COLO668 (cell line): ENCODE data around the gene BNC2.

ENCODE experiments used
- DNase-seq: peaks from one replicate; lab custom pipeline; 2025; ENCODE audit not compliant: unreplicated experiment; lab: John Stamatoyannopoulos, UW

BNC2 gene

DNA sequence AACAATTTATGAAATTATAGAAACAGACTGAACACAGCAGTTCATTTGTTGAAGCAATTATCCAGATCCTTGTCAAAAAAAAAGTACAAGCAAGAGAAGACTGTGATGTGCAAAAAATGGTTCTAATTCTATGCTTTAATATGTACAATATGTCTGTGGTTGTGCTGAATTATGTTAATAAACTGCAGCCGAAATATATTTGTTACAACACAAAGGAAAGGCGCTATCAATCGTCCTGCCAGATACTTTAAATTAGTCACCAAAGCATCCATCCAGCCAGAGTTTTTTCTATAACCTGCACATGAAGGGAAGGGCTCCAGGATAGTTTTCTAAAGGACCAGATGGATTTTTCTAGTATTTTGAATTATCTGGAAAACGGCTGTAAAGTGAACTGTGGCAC is 259.5 kb downstream of the BNC2 start:
- no peak for DNase-seq

DNA sequence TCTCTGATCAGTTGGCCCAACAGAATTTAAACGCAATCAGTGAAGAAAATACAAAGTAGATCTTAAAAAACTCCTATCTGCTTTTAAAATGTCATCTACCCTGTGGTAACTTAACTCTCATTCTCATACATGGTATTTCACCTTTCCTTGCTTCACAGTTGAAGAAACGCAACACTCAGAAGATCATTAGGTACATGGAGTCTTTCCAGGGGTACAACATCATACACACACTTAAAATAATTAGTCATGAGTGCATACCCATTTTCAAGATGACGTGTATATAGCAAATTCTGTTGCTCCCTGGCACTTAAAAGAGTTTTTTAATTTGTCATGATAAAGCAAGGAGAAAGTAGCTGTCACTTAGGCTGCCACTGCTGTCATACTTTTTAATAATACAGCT is 259.9 kb downstream of the BNC2 start:
- DNase-seq: no peak

DNA sequence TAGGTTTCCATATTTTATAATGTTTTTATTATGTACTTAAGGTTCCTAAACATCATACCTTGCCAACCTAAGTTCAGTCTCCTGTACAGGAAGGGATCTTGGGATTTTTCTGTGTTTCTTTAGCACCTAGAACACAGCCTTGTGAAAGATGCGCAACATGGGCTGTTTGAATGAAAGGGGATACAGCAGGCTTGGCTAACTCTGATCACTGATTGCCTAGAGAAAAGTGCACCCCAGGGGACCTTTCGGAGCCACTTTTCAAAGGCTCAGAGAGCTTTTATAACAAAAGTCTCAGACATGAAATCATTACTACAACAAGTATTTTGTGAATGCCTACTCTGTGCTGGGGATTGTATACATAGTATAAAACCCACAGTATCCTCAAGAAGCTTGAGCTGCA is 261.6 kb downstream of the BNC2 start:
- DNase-seq: no peak

DNA sequence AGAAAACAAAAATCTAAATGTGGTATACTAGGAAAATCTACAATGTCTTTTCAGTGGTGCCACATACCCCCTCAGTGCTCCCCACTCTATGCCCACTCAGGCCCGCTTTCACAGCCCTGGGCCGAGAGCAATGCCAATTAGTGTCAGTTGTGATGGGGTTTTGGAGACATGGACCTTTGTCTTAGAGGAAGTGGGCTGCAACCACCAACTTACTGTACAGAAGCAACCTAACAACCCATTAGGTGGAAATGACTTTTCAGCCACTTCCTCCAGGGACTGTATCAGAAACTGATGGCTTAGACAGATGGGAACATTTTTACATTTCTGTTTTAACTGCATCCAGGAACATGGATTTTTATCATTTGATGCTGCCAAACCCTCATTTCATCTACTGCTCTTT is 268.0 kb downstream of the BNC2 start:
- DNase-seq: no peak

DNA sequence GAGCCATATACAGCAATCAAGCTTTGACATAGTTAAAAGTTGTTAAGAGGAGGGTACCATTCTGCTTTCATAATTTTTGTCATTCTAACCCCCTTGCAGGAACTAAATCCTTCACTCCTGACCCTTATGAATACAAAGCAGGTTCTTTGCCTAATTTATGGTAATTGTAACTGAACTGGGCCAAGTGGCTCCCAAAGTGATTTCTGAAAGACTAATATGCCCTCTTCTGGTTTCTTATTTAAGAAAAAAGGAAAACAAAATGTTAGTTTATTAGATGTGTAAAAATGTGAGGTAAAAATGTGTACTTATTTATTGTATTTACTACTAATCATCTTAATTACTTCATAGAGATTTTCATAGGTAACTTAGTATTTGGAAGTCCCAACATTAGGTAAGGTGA is 268.5 kb downstream of the BNC2 start:
- DNase-seq: no peak

DNA sequence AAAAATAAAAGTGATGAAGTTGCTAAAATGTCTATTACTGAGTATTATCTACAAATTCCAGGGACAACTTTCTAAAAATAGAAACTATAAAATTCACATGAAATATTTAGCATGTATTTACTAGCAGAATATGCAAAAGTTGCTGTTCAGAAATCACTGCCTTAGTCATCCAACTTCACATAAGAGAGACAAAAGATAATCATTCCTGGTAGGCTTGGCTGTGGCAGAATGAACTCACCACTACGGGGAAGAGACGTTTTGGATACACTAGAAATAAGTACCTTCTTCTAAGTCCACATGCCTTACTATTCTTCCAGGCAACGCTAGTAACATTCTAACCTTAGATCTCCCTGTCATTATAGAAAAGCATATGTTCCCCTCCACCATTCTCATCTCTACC is 272.2 kb downstream of the BNC2 start:
- no peak for DNase-seq

DNA sequence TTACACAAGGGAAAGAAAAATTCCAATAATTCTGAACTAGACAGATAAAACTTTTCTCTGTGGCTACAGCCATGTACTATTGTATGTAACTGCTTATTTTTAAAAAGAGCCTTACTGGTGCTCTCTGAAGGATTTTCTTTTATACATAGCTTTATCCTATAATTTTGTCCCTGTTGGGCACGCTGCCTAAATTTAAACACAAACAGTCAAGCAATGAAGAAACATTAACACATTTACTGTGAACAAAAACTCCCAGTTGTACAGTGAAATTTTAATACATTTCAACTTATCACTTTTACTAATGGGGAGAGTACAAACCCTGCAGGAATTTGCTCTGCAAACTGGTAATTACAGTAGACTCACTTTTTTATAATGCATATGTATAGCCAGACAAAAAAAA is 273.3 kb downstream of the BNC2 start:
- no peak for DNase-seq

DNA sequence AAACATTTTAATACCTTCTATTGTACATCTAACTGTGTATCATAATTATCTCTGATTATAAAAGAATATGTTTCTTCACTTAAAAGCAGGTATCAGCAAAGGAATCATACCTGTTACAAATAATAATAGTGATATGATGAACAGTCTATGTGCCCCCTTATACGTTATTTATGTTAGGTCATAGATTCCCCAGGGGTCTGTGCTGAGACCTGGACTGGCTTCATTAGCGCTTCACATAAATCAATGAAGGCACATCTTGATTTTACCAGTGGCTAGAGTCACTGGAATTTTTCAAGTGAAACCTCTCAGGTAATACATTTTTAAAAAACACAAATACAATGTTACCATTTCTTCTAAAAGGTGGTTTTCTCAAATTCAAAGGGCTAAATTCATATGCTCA is 275.2 kb downstream of the BNC2 start:
- DNase-seq: no peak

DNA sequence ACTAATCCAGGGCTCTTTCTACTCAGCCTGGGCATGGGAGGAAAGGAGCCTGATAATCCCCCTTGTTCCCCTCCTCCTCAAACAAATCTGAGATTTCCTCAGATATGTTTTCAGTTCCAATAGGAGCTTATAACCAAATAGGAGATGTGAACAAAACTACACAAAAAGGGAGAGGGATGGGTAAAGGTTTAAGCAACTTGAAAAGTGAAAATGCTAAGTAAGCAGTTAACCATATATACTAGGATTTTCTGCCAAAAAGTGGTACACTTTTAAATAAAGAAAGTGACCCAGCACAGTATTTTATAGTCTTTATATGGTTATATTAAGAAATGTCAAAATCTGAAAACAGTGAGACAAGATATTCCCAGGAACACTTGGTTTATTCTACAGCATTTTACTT is 275.7 kb downstream of the BNC2 start:
- DNase-seq: no peak

DNA sequence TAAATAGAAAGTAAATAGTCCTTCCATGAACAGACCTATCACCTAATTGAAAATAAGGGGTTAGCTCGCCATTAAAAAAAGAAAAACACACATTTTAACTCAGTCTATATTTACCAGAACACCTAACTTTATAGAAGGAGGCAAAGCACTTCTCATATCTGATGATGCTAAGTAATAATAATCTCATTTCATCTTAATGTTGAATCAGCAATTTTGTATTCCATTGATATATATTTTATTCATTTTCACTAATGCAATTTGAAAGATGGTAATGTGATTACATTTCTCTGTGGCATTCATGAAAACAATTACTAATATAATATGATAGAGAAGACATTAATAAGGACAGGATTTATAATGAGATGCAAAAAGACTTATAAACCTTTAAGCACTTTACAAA is 276.7 kb downstream of the BNC2 start:
- DNase-seq: no peak

DNA sequence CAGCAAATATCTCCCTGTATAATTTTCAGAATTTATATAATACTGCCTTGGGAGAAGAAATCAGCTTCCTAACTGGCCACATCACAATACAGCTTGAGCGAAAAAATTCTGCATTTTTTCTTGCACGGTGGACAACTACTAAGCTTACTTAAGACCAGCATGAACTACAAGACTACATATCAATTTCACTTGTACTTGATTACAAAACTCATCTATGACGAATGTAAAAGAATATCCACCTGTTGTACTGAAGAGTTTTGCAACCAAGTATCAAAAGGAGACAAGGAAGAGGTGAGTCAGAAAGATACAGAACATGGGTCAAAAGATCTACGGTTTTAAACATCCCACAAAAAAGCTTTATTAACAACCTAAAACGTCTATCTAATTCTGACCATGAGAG is 279.4 kb downstream of the BNC2 start:
- DNase-seq: no peak

DNA sequence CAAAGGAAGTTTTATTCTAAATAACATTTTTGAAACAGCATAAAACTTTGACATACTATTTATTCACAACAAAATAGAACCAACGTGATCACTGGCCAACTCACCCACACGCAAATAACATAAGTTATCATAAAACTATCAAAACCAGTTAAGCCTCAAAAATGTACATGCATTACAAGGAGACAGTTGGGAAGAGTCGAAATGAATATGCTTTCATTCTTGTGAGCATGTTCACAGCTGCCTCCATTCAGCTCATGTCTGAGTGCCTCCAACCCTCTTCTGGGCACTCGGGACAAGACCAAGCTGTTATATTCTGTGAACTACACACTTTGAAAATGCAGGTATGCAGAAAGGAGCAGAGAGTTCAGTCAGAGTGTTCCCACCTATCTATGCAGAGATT is 284.9 kb downstream of the BNC2 start:
- DNase-seq: no peak

DNA sequence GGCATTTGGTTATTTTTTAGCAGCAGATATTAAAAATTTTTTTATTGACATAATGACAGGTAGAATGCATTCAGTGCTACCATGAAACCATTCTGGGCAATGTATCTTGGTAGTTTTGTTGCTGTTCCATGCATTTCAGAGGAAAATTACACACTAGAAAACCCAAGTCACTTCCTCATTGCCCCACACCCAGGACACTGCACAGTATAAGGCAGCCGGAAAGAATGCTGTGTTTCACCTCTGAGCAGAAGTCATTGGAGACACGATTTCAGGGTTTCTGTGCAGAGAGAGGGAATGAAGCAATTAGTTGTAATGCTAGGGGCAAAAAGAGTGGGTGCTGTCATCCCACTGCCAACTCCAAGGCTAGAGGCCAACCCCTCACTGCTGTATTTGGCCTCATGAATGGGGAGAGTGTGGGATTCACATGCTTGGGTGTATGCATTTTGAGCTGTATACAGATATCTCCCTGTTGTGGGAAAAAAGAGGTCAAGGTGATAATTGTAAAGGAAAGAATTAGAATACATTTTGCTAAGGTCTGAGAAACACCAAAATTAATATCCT is 290.5 kb downstream of the BNC2 start:
- DNase-seq: no peak

DNA sequence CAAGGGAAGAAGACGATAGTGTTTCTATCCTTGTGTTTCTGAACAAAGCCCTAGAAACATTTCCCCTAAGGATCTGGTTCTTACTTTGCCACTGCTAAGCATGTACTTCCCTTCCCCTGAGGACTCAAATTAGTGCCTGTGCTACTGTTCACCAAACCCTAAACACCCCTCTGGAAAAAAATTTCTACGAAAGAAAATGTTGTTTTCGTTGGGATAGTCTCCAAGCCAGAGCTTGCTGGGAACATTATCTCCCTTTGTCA is 294.6 kb downstream of the BNC2 start:
- DNase-seq: no peak

DNA sequence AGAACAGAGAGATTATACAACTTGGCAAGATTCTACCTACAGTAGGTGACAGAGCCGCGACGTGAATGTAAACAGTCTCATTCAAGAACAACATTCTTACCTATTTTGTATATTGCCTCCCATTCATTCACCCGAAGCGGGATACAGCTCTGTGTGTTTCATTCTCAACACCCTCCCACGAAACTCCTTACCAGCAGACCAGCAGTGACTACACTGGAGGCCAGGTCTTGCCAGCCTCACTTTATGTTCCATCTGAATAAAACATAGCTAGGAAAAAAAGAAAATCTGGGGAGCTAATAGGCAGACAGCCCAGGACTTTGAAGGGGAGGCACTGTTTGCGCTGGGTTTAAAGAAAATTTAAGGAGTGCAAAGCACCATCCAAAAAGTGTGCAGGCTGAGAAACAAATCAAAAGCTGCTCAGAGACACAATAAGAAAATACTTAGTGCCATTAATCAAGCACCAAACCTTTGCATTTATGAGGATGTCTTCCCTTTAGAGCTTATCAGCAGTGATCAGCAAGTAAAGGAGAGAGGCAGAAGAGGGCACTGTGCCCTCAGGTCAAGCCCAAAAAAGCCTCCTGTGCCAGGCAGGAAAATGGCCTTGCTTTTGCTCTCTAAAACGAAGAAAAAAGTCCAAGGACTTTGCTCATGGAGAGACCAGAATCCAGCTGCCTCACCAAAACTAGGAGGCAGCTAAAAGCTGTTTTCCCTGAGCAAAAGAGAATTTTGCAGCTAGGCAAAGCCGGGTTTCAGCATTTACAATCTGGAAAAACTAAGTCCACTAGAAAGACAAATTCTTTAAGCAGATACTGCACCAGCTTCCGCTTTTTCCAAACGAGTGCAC is 295.1 kb downstream of the BNC2 start:
- DNase-seq: peak; percentile 4

DNA sequence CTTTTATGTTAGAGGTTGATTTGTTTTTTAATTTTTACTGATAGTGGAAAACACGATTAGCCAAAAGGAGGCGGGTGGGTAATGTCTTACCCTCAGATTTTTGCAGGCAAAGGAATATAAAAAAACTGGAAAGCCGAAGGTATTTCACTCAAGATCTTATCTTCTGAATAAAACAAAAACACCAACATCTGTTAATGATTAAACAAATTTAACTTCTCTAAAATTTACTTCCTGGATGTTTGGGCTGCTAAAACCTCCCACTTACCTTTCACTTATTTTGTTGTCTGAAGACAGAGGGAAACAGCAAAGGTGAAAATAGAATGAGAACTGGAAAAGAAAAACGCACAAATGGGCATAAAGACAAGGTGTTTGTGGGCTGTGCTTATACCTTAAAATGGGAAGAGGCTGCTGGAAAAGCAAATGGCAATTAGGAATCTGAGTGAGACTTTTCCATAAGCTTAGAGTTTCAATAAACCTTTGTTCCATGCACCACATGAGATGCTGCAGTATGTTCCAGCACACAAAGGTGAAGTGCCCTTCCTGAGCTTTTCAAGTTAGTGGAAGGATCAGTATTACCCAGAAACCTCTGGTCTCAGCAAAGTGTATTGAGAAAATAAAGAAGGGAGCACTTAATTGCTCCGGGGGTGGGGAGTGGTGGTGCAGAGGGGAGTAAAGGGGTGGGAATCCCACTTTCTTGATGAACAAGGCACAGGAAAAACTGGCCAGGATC is 298.3 kb downstream of the BNC2 start:
- no peak for DNase-seq

DNA sequence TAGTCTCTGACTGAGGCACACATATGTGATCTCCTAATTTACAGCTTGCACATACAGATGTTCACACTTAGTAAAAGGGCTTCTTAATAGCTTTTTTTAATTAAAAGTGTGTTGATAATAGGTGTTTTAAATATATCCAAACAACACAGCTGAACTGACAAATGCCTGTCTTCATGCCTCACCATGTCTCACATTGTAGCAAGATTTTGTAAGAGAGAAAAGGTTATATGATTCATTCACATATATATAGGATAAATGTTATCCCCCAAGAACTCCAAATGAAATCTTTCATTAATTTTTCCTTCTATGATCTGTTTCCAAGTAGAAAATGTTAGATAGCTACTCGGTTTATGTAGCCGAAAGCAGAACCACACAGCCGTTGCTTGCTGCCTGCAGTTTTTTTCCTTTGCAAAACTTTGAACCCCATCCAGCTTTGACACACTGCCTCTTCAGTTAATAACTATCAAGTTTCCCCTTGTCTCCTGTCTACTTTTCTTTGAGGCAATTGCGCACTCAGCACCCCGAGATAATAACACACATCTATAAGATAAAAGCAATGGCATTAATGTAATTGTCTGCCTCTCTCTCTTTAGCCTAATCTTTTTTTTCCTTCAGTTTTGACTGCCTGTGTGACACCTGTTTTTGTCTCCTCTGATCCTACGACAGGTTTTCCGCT is 299.2 kb downstream of the BNC2 start:
- no peak for DNase-seq

DNA sequence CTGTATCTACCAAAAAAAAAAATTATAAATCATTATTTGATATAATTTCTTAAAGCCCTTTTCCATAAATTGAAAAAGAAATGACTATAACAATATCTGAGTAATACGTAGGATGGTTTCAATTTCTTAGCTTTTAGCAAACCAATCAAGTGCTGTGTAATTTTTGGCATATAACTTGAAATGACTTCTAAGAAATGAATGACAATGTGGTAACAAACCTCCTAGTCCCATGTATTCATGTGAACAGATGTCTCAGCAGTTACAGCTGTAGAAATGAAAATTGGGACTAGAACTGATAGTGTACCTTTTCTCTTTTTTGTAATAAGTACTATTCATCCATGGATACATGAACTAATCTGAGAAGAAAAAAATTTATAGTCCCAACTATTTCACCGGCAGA is 307.0 kb downstream of the BNC2 start:
- no peak for DNase-seq

DNA sequence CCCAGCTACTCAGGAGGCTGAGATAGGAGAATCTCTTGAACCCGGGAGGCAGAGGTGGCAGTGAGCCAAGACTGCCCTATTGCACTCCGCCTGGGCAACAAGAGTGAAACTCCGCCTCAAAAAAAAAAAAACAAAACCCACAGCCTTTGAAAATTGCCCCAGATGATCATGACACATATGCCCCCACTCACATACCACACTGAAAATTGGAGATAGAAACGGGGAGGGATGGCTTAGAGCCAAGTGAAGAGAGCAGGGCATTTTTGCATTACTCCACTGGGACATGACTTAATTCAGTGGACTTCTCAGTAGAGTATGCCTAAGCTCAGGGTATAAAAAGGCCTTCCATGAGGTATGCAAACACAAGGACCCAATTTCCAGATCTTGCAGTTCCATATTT is 309.3 kb downstream of the BNC2 start:
- no peak for DNase-seq

DNA sequence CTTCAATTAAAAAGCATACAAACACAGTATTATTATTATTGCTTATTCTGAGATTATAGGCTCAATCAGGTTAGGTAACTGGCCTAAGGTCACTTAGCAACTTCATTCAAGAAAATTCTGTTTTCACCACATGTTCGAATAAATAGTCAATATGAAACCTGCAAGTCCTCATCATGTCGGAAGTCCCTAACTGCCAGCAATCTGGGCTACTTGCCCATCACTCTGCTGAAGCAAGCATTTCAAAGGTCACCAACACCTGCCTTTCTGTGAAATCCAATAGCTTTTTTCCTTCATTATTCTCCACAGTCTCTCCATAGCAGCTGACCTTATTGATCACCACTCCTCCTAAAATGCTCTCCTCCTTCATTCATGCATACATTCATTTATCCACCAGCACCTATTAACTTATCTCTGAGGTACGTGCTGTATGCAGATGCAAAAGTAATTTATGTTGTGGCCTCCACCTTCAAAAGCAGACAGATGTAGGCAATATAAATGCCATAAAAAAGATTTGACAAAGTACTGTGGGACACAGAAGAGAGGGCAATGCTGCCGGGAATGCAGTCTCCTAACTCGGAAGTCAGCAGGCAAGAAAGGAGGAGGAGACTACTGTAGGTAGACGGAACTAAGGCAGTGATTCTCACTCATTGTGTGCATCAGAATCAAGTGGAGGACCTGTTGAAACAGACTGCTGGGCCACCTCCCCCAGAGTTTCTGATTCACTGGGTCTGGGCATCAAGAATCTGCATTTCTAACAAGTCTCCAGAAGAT is 310.9 kb downstream of the BNC2 start:
- no peak for DNase-seq

DNA sequence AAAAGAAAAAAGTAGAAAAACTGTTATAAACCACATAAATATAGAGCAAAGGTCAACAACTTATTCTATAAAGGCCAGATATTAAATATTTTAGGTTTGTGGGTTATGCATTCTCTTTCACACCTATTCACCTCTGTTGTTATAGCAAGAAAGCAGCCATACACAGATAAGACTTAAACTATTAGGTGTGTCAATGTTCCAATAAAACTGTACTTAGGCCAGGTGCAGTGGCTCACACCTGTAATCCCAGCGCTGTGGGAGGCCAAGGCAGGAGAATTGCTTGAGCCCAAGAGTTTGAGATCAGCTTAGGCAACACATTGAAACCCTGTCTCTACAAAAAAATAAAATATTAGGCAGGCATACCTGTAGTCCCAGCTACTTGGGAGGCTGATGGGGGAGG is 314.7 kb downstream of the BNC2 start:
- no peak for DNase-seq
